CD4-positive, alpha-beta T cell treated with Interleukin-4 for 1 hour (primary cell): ENCODE measurements around the gene C1orf105.
"Not testable (repeated sequence)": the region's sequence is repeated elsewhere in the genome, so short reads cannot be mapped to it uniquely, and the experiment has no call there.

Experiments used
- DNase-seq, 2 donors: peaks; one replicate each; pipeline ENCODE4 v3.0.0-alpha.2; 2020 to 2022

Gene C1orf105

GRCh38 chr1:172494166-172494565 lies 73.7 kb downstream of the C1orf105 start:
- no peak for DNase-seq

- DNase-seq, result not testable (repeated sequence)
Observed at GRCh38 chr1:172496127-172496526, 75.6 kb downstream of the C1orf105 start.

- no peak for DNase-seq
Observed at GRCh38 chr1:172496678-172497077, 76.2 kb downstream of the C1orf105 start.

- DNase-seq, result no peak
Observed at GRCh38 chr1:172497230-172497629, 76.7 kb downstream of the C1orf105 start.

- peak in 1 of 2 donors; percentile 19 for DNase-seq
Observed at GRCh38 chr1:172498857-172499256, 78.4 kb downstream of the C1orf105 start.

GRCh38 chr1:172499636-172500141 lies 79.2 kb downstream of the C1orf105 start:
- DNase-seq, result no peak

- no peak for DNase-seq
Observed at GRCh38 chr1:172500207-172500606, 79.7 kb downstream of the C1orf105 start.

GRCh38 chr1:172507741-172508140 lies 87.3 kb downstream of the C1orf105 start:
- DNase-seq, result no peak

- no peak for DNase-seq
Observed at GRCh38 chr1:172510479-172510878, 90.0 kb downstream of the C1orf105 start.

- no peak for DNase-seq
Observed at GRCh38 chr1:172512591-172512990, 92.1 kb downstream of the C1orf105 start.

- no peak for DNase-seq
Observed at GRCh38 chr1:172513479-172513878, 93.0 kb downstream of the C1orf105 start.

- DNase-seq, result no peak
Observed at GRCh38 chr1:172514108-172514507, 93.6 kb downstream of the C1orf105 start.

- DNase-seq, result no peak
Observed at GRCh38 chr1:172515436-172515835, 95.0 kb downstream of the C1orf105 start.

- DNase-seq, result no peak
Observed at GRCh38 chr1:172515927-172516326, 95.4 kb downstream of the C1orf105 start.

- no peak for DNase-seq
Observed at GRCh38 chr1:172517081-172517480, 96.6 kb downstream of the C1orf105 start.

- DNase-seq, result no peak
Observed at GRCh38 chr1:172517545-172517944, 97.1 kb downstream of the C1orf105 start.
